GM18505 (cell line): ENCODE measurements around the gene OSTF1.

Experiments
- ATAC-seq: cut with Tn5 transposase; IDR thresholded peaks from one replicate; pipeline ENCODE4 v1.9.1; 2021; ENCODE audit not compliant: unreplicated experiment
- POLR2A ChIP-seq: IDR thresholded peaks from 4 replicates; pipeline ENCODE4 v1.6.1; 2011; ENCODE audit warnings: borderline replicate concordance; ENCODE audit not compliant: insufficient read depth, insufficient read length; ENCODE audit errors: extremely low read depth

The OSTF1 gene

GRCh38 chr9:75092766-75093165, 4.5 kb downstream of the OSTF1 start:
- no peak for ATAC-seq
- no peak for TF ChIP-seq POLR2A

GRCh38 chr9:75096796-75097195, 8.5 kb downstream of the OSTF1 start:
- ATAC-seq = no peak
- TF ChIP-seq POLR2A = no peak

DNA sequence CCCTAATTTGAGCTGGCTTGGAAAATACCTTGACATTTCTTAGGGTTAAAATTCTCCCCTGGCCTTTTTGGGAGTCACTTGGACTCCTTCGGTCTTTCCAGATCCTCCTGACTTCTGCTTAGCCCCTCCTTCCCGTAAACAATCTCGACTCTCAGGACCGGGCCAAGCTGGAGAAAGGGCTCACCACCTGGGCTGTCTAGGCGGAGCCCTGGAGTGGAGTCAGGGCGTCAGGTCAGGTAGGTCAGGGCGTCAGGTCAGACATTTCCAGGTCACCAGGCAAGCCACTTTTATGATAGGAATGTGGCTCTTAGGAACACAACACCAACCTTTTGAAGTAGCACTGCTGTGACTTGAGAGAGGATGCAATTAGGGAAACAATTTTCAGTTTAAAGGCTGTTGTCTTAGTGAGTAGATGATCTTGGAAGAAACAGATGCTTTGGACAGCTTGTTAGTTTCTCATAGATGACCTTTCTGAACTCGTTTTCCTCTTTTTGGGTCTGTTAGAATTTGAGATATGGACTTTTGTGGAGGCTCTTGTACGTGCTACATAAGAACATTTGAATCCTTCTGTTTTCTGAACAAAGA, 12.8 kb downstream of the OSTF1 start:
- ATAC-seq = no peak
- no peak for TF ChIP-seq POLR2A

DNA sequence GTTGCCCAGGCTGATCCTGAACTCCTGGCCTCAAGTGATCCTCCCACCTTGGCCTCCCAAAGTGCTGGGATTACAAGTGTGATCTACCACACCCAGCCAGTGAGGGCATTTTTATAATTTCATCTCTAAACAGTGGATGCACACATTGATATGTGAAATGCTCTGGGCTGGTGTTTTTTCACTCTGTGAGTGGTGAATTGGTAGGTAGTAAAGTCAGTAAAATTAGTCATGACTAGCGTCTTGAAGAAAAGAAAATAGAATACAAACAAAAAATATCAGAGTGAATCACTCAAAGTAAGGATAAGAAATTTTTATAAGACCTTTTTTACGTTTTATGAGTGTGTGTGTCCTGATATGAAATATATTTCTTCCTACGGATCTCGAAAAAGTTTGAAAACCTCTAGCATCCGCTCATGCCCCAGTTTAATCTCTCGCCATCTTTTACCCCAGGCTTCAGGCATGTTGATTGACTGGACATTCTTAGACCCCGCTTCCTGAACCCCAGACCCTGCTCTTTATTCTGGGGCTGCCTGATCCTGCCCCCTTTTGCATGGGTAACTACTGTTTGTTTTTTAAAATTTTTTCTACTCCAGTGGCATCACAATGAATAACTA, 14.0 kb downstream of the OSTF1 start:
- ATAC-seq = no peak
- no peak for TF ChIP-seq POLR2A

- no peak for TF ChIP-seq POLR2A
Observed at GRCh38 chr9:75104607-75105006, 16.3 kb downstream of the OSTF1 start.

DNA sequence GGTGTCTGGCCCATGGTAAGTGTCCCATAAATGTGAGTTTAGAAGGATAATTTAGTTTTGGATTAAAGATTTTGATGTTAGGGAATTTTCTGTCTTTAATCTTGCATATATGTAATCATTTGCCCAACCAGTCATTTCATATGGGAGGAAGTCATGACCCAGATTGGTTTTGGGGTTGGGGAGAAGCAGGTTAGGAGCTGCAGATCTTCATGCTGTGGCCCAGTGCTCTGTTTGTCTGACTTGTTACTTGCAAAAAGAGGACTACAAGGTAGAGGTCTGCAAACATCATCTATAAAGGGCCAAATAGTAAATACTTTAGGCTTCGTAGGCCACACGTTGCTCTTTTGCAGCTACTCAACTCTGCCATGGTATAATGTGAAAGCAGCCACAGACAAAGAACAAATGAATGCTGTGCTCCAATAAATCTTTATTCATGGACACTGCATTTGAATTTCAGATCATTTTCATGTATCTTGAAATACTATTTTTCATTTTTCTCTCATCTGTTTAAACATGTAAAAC, 16.8 kb downstream of the OSTF1 start:
- no peak for ATAC-seq
- no peak for TF ChIP-seq POLR2A

More at GRCh38 chr9:75104607-75105006, 16.3 kb downstream of the OSTF1 start:
- ATAC-seq = no peak

DNA sequence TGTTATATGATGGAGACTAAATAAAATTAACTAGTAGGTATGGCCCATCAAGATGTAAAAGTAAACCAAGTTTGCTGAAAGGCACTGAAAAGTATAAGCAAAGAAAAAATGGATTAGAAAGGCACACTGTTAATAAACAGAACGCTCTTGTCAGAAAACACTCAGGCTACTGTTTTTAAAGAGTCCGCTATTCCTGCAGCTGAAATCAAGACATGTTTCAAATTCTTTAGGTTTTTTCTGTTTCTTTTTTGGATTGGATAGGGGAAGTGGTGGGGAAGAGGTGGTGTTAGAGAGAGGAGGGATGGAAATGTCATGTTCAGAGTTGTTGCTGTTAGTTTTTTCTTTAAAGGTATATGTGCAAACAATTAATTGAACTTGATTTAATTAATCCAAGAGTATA, 17.5 kb downstream of the OSTF1 start:
- no peak for TF ChIP-seq POLR2A
- no peak for ATAC-seq

DNA sequence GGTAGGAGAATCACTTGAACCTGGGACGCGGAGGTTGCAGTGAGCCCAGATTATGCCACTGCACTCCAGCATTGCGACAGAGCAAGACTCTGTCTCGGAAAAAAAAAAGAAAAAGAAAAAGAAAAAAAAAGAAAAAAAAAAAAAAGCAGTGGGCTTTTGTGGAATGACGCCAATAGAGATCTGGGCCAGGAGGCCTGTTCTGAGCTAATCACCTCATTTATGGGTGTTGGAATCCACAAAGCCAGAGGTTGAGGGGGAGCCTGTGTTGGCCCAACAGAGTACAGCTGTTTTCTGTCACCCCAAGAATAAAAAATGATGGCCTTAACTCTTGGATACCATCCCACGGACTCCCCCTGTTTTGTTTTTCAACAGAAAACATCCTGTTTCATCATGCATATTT, 18.5 kb downstream of the OSTF1 start:
- no peak for ATAC-seq
- TF ChIP-seq POLR2A = no peak

DNA sequence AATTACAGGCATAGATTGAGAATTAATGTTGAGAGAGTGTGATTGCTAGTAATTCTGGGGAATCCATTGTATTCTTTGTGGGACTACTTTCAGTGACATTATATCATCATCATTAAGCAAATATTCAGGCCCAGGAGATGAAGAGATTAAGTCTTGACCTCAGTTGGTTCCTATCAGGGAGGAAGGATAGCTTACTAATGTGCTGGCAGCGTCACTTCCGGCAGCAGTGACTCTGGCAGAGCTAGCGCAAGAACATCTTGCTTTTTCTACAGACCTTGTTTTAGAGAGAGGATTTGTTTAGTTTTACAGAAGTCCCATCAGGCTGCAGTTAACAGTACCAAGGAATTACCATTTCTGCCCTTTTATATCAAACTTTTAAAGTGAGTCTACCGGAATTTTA, 20.3 kb downstream of the OSTF1 start:
- TF ChIP-seq POLR2A = no peak
- no peak for ATAC-seq

DNA sequence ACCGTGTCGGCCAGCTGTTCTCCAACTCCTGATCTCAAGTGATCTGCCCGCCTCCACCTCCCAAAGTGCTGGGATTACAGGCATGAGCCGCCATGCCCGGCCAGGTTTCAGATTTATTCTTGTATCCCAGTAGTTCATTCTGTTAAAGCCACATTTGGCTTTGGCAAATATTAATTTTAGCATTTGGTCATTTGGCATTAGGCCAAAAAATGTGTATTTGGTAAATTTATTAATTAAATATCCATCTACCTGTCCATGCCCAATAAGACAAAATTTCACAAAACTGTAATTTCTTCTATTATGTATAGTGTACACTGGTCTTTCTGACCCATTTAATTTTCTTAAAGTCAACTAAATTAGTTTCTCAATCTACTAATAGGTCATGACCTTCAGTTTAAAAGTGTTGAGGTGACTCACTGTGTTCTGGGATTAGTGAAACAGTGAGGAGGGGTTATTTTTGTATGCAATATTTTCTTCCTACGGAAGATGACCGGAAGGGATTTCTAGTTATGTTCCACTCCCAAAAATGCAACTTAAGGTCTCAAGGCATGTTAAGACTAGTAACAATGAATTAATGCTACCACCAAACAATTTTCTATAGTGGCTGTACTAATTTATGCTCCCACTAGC, 21.0 kb downstream of the OSTF1 start:
- TF ChIP-seq POLR2A = no peak
- no peak for ATAC-seq

DNA sequence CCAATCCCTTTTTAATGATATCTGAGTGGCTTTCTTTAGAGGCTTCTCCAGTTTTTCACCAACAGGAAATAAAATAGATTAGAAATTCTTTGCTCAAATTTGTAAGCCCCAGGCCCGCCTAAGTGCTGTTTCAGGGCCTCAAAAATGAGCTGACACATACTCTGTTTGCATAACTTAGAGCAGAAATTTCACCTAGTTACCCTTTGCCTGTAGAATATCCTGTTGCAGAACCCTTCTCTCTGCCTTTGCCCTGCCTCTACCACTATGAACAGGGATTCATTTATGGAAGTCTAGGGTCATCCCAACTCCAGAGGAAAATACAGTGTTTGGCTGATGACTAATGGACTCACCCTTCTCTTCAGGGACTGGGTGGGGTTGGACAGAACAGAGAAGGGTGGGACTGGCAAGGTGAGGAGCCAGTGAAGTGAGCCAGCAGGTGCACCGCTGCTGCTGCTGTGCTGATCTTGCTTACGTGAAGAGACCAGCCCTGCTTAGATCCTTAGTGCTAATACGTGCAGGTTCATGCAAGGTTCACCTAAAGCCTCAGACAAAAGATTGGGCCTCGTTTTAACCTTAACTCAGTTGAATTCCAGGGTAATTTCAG, 22.8 kb downstream of the OSTF1 start:
- no peak for ATAC-seq
- TF ChIP-seq POLR2A = no peak

GRCh38 chr9:75112789-75113188, 24.5 kb downstream of the OSTF1 start:
- TF ChIP-seq POLR2A = no peak
- ATAC-seq = no peak

DNA sequence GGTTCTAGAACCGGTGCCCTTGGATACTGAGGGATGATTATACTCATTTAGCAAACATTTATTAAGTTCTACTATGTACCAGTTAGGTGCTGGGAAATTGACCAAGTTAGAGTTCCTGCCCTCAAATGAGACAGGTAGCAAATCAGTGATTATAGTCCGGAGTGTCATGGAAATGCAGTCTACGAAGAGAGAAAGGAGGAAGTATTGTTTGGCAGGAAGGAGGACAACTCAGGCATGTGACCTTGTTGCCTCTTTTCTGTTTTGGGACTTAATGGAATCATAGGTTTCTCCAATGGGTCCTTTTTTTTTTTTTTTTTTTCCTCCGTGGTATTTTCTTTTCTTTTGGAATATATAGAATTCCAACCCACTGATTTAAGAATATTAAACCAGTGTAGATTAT, 28.0 kb downstream of the OSTF1 start:
- ATAC-seq = no peak
- TF ChIP-seq POLR2A = no peak

GRCh38 chr9:75117564-75117963, 29.2 kb downstream of the OSTF1 start:
- no peak for ATAC-seq
- TF ChIP-seq POLR2A = no peak
